Measurements from ENCODE around the gene MAN1C1. TPM values are rescaled to one million over a fixed set of nuclear protein-coding genes. Genes with fewer than 3 reads are reported as not detected.

MAN1C1 gene
- total RNA-seq, 1 experiment from 2014 or later = 0.11 TPM

DNA sequence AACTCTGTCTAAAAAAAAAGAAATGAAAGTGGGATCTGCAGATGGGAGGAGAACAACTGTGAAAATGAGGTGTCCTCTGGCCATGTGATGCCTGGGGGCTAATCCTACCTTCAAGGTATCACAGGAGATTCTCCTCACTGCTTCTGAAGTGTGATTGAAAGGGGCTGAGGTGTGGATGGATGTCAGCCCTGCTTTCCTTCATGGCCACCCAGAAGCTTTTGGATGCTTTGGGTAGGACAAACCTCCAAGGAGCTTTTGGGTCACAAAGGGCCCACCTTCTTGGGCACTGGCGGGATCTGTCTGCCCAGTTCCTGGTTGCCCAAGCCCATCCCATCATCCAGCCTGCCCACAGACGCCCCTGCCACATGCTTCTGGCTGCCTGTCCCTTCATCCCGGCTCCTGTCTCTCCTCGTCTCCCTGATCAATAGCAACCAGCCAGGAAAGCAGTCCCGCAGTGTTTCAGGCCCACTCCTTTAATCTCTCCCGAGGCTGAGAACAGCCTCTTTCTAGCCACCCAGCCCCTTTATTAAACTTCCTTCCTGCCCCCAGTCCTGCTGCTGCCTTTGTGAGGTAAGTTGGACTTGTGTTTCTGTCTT is 87.2 kb downstream of the MAN1C1 start:
- ATAC-seq = no peak
- BruUV-seq (replicated peaks) = no TSS peak
- Histone ChIP-seq H3K27ac (ENCODE audit: low read length) (no peak overlapping the region), H3K4me1 (ENCODE audit: insufficient read depth, low read length) (peaks cover 20% of the 10 kb centered on the region), H3K79me2 (ENCODE audit: low read length) (no peaks in the 10 kb centered on the region), H3K4me2 (ENCODE audit: low read length) (no peak overlapping the region), H3K27me3 (ENCODE audit: low read length) (no peaks in the 10 kb centered on the region), H3K9me2 (replicated peaks; ENCODE audit: low read length) (no peaks in the 10 kb centered on the region), H4K20me1 (ENCODE audit: low read length) (no peaks in the 10 kb centered on the region), H2AFZ (ENCODE audit: low read length) (no peak overlapping the region), H3K4me3 (ENCODE audit: low read length) (no peak overlapping the region), H3K9ac (ENCODE audit: low read length) (no peak overlapping the region), H3K36me3 (ENCODE audit: low read depth, low read length) (no peaks in the 10 kb centered on the region), H3K9me3 (ENCODE audit: low read length) (no peaks in the 10 kb centered on the region), H3F3A (ENCODE audit: low read length, unreplicated experiment) (no peaks in the 10 kb centered on the region)
- intact Hi-C loops (cut with micrococcal nuclease) = no loop called here
- TF ChIP-seq EZH2 (IDR thresholded peaks at IDR 0.05; ENCODE audit: low read length, unreplicated experiment) (no peak), EZH2phosphoT487 (IDR thresholded peaks at IDR 0.05; ENCODE audit: borderline replicate concordance, low read length) (no peak)
- TF ChIP-seq, protein P1, sequence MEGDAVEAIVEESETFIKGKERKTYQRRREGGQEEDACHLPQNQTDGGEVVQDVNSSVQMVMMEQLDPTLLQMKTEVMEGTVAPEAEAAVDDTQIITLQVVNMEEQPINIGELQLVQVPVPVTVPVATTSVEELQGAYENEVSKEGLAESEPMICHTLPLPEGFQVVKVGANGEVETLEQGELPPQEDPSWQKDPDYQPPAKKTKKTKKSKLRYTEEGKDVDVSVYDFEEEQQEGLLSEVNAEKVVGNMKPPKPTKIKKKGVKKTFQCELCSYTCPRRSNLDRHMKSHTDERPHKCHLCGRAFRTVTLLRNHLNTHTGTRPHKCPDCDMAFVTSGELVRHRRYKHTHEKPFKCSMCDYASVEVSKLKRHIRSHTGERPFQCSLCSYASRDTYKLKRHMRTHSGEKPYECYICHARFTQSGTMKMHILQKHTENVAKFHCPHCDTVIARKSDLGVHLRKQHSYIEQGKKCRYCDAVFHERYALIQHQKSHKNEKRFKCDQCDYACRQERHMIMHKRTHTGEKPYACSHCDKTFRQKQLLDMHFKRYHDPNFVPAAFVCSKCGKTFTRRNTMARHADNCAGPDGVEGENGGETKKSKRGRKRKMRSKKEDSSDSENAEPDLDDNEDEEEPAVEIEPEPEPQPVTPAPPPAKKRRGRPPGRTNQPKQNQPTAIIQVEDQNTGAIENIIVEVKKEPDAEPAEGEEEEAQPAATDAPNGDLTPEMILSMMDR (conservative IDR thresholded peaks at IDR 0.05; ENCODE audit: low read depth, low read length) = no peak
- CTCF ChIA-PET = interaction anchor here (0.6 kb wide), 1 partner anchor 136 kb away, joined by 4 read pairs; no protein-coding TSS in a partner anchor
- no peak for DNase-seq
- POLR2A ChIA-PET (ENCODE audit: unreplicated experiment) = no interaction called here

DNA sequence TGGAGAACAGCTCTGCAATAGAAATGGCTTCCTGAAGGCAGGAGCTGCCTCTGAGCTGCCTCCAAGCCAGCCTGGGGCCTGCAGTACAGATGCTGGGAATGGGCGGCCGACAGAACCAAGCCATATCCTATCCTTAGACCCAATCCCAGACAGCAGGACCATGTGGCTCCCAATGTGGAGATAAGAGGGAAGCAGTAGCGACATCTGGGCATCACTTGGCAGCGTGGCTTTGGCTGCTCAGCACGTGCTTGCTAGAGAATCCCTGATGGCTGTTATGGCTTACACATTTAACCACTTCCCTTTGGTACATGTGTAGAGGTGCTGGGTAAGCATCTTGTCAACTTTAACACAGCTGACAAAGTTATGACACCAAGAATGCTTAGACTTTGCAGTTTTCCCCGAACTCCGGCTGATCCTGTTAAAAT is 87.7 kb downstream of the MAN1C1 start:
- no TSS peak for BruUV-seq (replicated peaks)
- Histone ChIP-seq H3K4me2 (ENCODE audit: low read length) (no peak overlapping the region), H3K27ac (ENCODE audit: low read length) (no peak overlapping the region), H3K4me3 (ENCODE audit: low read length) (no peak overlapping the region), H3K4me1 (ENCODE audit: insufficient read depth, low read length) (peaks cover 23% of the 10 kb centered on the region), H3K79me2 (ENCODE audit: low read length) (no peaks in the 10 kb centered on the region), H3K9ac (ENCODE audit: low read length) (no peak overlapping the region), H3K9me2 (replicated peaks; ENCODE audit: low read length) (no peaks in the 10 kb centered on the region), H2AFZ (ENCODE audit: low read length) (no peak overlapping the region), H3K9me3 (ENCODE audit: low read length) (no peaks in the 10 kb centered on the region), H4K20me1 (ENCODE audit: low read length) (no peaks in the 10 kb centered on the region), H3K36me3 (ENCODE audit: low read depth, low read length) (no peaks in the 10 kb centered on the region), H3K27me3 (ENCODE audit: low read length) (no peaks in the 10 kb centered on the region), H3F3A (ENCODE audit: low read length, unreplicated experiment) (no peaks in the 10 kb centered on the region)
- intact Hi-C loops (cut with micrococcal nuclease) = no loop called here
- TF ChIP-seq EZH2 (IDR thresholded peaks at IDR 0.05; ENCODE audit: low read length, unreplicated experiment) (no peak), EZH2phosphoT487 (IDR thresholded peaks at IDR 0.05; ENCODE audit: borderline replicate concordance, low read length) (no peak)
- TF ChIP-seq, protein P1 (conservative IDR thresholded peaks at IDR 0.05; ENCODE audit: low read depth, low read length) = no peak
- POLR2A ChIA-PET (ENCODE audit: unreplicated experiment) = no interaction called here
- CTCF ChIA-PET = no interaction called here
- no peak for DNase-seq
- ATAC-seq = no peak

DNA sequence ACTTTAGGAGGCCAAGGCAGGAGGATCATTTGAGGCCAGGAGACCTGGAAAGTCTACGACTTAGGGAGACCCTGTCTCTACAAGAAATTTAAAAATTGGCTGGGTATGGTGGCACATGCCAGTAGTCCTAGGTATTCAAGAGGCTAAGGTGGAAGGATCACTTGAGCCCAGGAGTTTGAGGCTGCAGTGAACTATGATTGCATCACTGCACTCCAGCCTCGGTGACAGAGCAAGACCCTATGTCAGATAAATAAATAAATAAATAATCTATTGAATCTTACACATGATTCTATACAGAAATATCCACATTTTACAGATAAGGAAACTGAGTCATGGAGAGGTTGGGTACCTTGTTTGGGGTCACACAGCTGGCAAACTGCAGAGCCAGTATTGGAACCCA is 89.1 kb downstream of the MAN1C1 start:
- H3K27ac ChIP-seq (ENCODE audit: low read length) = no peak overlapping the region
- H4K20me1 ChIP-seq (ENCODE audit: low read length) = no peaks in the 10 kb centered on the region
- no peak overlapping the region for H2AFZ ChIP-seq (ENCODE audit: low read length)
- DNase-seq (no peak), ATAC-seq (no peak)
- H3K9ac ChIP-seq (ENCODE audit: low read length) = no peak overlapping the region
- H3K4me3 ChIP-seq (ENCODE audit: low read length) = no peak overlapping the region
- no peaks in the 10 kb centered on the region for H3K36me3 ChIP-seq (ENCODE audit: low read depth, low read length)
- no peak overlapping the region for H3K4me2 ChIP-seq (ENCODE audit: low read length)
- no peaks in the 10 kb centered on the region for H3K27me3 ChIP-seq (ENCODE audit: low read length)
- no peaks in the 10 kb centered on the region for H3K79me2 ChIP-seq (ENCODE audit: low read length)
- no peaks in the 10 kb centered on the region for H3K9me3 ChIP-seq (ENCODE audit: low read length)
- CTCF ChIA-PET = no interaction called here
- no peaks in the 10 kb centered on the region for H3F3A ChIP-seq (ENCODE audit: low read length, unreplicated experiment)
- intact Hi-C loops (cut with micrococcal nuclease) = no loop called here
- POLR2A ChIA-PET (ENCODE audit: unreplicated experiment) = no interaction called here
- no TSS peak for BruUV-seq (replicated peaks)
- H3K4me1 ChIP-seq (ENCODE audit: insufficient read depth, low read length) = peaks cover 30% of the 10 kb centered on the region
- no peaks in the 10 kb centered on the region for H3K9me2 ChIP-seq (replicated peaks; ENCODE audit: low read length)
- TF ChIP-seq EZH2 (IDR thresholded peaks at IDR 0.05; ENCODE audit: low read length, unreplicated experiment) = no peak
- TF ChIP-seq EZH2phosphoT487 (IDR thresholded peaks at IDR 0.05; ENCODE audit: borderline replicate concordance, low read length) = no peak
- TF ChIP-seq, protein P1 (conservative IDR thresholded peaks at IDR 0.05; ENCODE audit: low read depth, low read length) = no peak
